ENCODE results near the gene BATF.

- TF ChIP-seq EZH2 (IDR thresholded peaks at IDR 0.05; ENCODE audit: low read depth, low read length, severe bottlenecking) (no peak), POLR2A (IDR thresholded peaks at IDR 0.05; ENCODE audit: control extremely low read depth in 1 of 2, low read depth in 2 of 2, low read length in 2 of 2) (no peak), EP300 (IDR thresholded peaks at IDR 0.05; ENCODE audit: borderline replicate concordance in 1 of 2, low read depth in 2 of 2, low read length in 2 of 2) (no peak), TAF1 (IDR thresholded peaks at IDR 0.05; ENCODE audit: low read depth, low read length) (no peak), SIX5 (IDR thresholded peaks at IDR 0.05; ENCODE audit: low read depth, low read length) (no peak), ZNF274 (IDR thresholded peaks at IDR 0.05; ENCODE audit: borderline replicate concordance, extremely low read depth, low read length) (no peak), SP4 (IDR thresholded peaks at IDR 0.05; ENCODE audit: low read length) (no peak)
Measured at GRCh38 chr14:75510547-75510946, 11.7 kb upstream of the BATF start.

Data from H1 (cell line).